Right renal pelvis (tissue), 4 donors: ENCODE results near the gene IL1RAP. TPM values are rescaled to one million over a fixed set of nuclear protein-coding genes. Genes with fewer than 3 reads are reported as not detected.
A peak's percentile ranks its signal among the peaks of the same experiment; 100 is the strongest.

Experiments used
- DNase-seq, 4 donors: peaks; one replicate each; pipeline ENCODE4 v3.0.0-alpha.2; 2013; ENCODE audit warnings: low read depth in 4 of 4, low spot score in 3 of 4, missing footprints in 1 of 4
- polyA plus RNA-seq, 4 donors: library from polyadenylated mRNA; unstranded; fragments of 120-200 nt; gene quantifications; one replicate each; pipeline ENCODE4 v1.2.1, GENCODE V29; 2013; ENCODE audit not compliant: insufficient read length in 4 of 4

Gene IL1RAP
- polyA plus RNA-seq, 4 donors: 15.3 to 30.4 (median 25.1) TPM

DNA sequence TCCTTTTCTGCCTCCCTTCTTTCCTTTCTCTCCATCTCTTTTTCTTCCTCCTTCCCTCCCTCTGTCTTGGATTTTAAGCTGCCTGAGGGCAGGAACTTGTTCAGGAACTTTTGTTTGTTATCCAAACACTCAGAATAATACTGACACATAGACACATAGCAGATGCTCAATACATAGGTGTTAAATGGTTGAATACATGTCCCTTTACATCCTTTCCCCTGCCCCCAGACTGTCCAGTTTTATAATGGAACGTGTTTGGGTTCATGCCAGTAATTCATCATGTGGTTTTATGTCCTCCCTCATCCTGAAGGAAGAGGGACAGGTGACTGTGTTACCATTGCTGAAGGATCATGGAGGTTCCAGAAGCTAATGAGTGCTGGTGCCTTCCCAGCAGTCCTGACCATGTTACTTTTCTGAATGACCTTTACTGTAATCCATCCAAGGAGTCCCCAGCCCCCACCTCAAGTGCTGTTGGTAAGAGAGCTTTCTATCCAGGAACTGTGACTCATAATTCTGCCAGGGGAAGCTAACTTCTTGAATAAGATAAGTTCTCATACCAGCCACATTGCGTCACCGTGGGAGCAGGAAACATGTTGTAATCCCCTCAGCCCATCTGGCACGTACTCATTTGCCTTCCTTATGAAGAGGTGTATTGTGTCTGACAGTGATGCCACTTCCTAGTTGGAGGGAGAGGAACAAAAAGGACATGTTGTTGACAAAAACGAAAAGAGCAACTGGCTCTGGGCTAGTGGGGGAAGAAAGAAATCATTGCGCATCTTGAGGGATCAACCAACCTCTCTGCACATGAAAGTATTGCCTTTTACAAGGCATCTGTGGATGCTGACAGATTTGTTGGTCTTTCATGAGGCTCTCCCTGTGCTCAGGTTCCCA is 52.4 kb downstream of the IL1RAP start:
- peak in 1 of 4 donors; percentile 2 for DNase-seq

DNA sequence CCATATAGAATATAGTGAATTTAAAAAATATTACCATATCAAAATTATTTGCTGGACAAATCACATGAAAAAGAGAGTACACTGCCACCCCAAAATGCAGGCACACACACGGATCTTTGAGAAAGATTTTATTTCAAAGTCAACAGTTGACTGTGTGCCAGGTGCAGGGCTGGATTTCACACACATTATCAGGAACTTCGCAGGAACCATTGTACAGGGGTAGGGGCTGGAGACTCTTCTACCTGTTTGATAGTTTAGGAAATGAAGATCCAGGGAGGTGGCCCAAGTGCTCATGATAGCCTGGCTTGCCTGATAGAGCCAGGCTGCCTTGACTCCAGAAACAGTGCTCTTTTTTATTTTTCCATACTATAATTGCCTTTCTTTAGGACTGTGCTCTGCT is 54.2 kb downstream of the IL1RAP start:
- no peak for DNase-seq

DNA sequence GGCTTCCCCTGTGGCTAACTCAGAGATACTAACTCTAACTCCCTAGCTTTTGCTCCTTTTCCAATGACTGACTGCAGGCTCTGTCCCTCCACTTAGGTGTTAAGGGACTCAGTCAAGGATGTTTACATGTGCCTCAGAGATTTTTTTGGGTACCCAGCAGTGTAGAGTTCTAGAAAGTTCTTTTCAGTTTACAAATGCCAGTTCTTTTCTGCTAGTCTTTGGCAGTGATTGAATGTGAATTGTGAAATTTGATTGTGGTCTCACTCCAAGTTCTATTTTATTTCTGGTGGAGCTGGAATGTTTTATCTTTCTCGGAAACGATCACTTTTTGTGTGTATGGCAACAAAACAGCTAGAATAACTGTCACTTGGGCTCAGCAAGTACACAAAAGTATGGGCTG is 60.6 kb downstream of the IL1RAP start:
- no peak for DNase-seq

DNA sequence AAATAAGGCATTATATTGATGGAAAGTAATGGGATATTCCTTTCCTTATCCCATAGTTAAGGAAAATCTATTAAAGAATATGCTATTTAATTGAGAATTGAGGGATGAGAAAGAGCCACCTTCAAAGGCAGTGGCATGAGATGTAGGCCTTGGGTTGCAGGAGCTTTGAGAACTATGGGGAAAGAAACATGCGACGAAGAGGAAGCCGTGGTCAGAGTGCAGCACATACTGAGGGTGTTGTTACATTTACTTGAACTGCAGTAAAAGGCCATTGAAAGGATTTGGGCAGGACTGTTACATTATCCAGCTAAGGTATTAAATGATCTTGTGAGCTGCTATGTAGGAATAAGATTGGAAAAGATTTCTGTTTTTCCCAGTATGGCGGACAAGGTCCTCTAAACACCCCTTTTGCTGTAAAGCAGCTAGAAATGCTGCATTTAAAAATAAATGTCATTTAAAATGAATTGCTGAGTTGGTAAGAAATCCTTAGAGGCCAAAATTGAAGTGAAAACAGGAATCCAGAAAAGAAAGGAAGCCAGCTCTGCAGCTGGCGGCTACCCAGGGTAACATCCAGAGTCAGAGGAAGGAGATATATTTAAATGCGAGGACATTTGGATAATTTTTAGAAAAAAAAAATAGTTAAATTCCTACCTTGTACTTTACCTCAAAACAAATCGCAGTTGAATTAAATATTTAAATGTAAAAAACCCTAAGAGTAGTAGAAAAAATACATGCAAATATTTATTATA is 61.7 kb downstream of the IL1RAP start:
- DNase-seq: no peak

DNA sequence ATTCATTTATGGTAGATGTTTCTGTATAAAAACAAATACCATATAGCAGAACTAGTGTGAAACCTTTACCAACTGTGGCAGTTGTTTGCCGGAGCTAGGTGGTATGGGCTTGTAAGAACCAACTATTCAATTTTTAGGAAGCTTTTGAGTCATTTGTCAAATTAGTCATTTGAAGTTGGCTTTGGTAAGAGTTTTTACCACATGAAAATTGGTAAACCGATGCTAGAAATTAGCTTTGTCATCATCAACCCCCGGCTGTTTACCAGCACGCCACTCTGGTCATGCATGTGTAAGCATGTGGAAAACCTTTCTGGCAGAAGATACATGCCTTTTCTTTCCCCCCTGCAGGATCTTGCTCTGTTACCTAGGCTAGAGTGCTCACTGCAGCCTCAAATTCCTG is 63.3 kb downstream of the IL1RAP start:
- no peak for DNase-seq

DNA sequence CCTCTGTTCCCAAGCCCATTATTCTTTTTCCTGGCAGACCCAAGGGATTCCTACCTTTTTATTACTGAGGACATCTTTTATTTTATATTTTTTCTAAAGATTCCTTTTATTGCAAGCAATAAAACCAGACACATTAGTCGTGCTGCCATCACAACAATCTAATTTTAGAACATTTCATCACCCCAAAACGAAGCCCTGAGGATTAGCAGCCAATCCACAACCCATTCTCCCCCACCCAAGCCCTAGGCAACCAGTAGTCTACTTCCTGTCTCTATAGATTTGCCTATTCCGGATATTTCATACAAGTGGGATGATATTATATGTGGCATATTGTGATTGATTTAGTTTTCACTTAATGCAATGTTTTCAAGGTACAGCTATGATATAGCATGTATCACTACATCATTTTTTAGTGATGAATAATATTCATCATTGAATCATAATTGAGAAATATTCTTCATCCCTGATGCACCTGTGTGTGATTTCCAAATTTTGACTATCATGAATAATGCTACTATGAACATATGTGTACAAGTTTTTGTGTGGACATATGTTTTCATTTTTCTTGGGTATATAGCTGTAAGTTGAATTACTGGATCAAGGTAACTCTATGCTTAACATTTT is 65.7 kb downstream of the IL1RAP start:
- no peak for DNase-seq

DNA sequence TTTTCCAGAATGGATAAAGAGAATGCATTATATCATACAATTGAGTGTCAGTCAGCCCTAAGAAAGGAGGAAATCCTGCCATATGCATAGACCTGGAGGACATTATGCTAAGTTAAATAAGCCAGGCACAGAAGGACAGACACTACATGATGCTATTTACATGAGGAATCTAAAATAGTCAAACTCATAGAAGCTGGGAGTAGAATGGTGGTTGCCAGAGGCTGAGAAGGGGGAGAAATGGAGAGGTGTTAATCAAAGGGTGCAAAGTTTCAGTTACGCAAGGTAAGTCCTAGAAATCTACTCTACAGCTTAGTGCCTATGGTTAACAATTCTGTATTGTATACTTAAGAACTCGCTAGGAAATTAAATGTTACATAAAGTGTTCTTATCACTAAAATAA is 66.5 kb downstream of the IL1RAP start:
- no peak for DNase-seq

DNA sequence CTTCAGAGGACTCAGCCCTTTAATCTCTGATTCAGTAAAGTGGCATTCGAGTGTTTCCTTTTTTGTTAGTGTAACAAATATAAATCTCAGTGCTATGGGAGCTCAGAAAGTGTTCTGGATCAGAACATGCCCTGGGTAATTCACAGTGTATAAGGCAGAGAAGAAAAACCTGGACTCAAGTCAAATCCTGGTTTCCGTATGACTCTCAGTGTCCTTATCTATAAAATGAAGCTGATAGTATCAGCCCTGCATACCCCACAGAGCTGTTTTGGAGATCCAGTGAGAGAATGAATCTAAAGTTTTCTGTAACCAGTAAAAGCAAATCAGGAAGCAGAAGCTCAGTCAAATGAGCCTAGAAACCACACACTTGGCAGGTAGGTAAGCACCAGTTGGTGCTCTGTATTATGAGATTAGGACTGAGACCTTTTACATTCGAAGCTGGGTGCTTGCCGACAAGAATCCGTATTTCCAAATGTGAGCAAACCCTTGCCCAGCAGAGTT is 67.2 kb downstream of the IL1RAP start:
- no peak for DNase-seq

DNA sequence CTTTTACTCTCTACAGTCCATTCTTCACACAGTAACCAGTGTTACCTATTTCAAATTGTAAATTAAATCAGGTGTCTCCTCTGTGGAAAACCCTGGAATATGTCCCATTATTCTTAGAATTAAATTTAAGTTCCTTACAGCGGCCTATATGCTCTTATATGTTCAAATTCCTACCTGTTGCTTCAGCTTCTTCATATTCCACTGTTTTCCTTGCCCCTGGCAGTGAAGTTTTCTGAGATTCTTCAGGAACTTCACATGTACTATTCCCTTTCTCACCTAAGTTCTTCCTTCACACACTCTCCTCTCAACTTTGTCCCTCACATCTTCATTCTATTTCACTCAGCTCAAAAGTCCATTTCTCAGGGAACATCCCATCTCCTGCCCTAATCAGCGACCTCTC is 68.8 kb downstream of the IL1RAP start:
- no peak for DNase-seq

DNA sequence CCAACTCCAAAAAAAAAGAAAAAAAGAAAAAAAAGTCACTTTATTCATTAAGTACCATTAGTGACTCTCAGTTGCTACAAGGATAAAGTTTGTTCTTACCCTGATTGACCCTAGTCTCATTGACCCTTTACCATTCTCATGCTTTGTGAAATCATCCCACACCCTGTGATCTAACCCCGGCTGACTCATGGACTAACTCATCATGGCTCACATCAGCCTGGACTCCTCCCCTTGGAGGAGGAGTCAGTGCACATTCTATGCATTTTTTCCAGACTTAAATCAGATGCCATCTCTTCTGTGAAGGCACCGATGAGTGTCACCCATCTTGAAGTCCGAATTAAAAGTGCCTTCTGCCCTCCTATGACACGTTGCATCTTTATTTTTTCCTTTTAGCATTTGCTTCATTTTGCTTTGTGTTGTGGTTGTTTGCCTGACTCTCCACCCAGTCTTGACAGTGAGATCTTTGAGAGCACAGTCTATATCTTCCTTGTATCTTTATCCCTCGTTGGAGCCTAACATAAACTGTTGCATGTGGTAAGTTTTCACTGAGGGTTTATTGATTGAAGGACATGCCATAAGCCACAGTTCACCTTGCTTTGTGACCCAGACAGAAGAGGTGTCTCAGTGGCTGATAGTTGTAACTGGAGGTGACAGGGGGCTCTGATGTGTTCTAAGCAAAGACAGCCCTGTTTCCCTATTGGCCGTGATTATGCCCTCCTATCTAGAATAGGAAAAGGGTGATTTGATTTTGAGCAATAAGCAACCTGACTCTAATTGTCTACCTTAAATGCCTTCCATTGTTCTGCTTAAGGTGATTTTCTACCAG is 72.1 kb downstream of the IL1RAP start:
- DNase-seq: no peak

DNA sequence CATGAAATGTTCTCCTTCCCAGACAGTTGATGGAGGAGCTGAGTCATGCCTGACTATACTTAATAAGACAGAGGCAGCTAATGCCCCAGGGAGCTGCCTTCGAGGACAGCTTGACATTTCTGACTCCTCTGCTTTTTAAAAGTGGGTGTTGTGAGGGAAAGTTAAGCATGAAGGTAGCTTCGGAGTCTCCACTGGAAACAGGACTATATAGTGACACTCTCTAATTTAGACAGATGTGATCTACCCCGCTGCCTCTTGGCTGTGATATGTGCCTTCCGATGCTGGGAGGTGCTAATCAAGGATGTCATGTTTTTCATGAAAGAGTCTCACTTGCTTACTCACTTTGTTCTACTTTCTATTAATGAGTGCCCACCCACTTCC is 72.7 kb downstream of the IL1RAP start:
- DNase-seq: no peak

DNA sequence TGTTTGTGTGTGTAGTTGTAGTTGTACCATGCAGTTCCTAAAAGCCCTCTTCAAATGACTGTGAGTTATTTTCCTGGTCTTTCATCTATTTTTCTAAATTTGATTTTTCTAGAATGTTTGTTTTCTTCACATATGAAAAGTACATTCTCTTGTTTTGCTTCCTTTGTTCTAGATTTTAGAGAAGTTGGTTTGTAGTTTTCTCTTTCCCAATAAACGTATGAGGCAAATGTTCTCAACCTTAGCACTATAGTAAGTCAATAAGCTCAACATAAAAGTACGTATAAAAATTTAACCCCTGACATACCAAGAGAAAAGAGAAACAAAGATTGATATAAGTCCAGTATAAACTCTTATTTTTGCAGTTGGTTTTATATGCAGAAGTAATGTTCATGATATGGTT is 74.7 kb downstream of the IL1RAP start:
- no peak for DNase-seq

DNA sequence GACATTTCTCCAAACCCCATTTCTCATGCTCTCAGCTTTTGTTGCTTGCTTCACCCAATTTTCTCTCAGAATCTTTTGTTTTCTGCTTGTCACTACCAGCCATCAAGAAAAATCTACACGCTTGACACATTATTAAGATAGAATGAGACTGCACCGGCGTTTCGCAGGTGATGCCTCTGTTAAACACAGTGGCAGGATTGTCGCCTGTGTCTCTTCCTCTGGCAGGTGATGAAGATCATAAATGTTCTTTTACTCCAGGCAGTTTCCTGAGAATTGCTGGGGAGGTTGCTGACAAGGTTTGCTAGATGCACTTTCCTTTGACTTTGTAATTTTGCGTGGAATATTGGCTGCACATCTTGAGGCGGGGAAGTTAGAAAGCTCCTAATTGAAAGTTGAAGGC is 75.4 kb downstream of the IL1RAP start:
- no peak for DNase-seq

DNA sequence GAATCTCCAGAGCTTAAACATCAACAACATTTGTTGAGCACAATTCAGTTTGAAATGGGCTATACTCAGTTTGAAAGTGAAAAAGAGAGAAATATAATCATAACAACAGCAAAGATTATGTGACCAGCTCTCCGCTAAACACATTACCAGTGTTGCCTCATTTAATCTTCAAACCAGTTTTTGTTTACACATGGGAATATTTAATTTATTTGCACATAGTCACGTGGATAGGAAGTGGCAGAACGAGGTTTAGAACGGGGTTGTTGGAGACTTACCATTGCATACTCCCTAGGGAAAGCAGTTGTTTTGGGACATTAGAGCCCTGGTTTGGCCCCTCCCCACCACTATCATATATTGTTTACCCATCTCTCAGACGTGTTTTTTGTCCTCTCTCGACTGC is 77.2 kb downstream of the IL1RAP start:
- no peak for DNase-seq

DNA sequence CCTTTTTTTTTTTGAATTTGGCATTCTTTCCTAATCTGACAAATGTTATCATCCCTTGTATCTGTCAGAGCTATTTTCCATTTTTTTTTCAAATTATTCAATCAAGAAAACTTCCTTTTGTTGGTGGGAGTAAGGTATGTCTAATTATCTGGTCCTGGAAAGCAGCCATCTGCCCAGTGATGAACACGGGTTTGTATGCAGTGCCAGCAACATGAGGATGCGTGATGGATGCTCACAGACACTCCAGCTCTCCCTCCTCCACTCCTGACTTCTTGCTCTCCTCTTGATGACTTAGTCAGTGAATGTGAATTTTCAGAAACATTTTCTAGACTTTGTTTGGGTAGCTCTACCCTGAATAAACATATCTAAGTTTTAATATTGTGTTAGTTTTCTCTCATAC is 79.2 kb downstream of the IL1RAP start:
- no peak for DNase-seq

DNA sequence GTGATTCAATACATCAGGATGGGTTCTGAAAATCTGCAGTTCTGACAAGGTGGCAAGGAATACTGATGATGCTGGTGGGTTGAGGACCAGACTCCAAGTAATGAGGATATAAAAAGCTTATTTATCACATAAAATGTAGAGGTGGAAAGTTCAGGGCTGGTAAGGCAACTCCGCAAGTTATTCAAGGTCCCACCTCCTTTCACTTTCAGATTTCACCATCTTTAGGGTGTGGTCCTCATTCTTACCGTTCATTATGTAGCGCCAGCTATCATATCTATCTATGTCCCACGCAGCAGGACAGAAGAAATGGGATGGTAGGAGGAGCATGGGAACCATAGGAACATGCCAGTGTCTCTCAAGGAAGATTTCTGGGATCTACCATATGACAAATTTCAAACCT is 80.3 kb downstream of the IL1RAP start:
- DNase-seq: no peak

DNA sequence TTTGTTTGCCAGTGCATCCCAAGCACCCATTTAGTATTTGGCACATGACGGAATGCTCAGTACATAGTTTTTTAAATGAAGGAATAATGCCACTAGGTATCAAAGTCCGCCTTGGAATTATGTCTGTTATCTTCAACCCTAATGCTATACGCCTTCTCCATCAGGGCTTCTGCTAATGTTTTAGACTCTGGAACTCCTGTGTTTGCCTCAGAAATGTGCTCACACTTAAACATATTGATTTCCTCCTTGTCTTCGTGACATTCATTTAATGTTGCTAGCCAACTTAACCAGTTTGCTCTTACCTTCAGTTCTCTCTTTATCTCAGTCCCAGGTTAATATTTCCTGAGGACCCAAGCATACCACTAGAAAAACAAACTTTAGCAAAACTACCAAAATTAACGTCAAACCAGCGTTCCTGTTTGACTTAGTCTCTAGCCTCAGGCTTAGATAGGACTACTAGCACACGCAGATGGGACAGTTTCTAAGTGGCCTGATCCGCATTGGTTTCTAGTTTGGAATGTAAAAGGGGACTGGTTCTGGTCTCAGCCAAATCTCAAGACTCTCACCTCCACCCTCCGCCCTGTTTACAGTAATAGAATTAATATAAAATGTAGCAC is 81.4 kb downstream of the IL1RAP start:
- no peak for DNase-seq

DNA sequence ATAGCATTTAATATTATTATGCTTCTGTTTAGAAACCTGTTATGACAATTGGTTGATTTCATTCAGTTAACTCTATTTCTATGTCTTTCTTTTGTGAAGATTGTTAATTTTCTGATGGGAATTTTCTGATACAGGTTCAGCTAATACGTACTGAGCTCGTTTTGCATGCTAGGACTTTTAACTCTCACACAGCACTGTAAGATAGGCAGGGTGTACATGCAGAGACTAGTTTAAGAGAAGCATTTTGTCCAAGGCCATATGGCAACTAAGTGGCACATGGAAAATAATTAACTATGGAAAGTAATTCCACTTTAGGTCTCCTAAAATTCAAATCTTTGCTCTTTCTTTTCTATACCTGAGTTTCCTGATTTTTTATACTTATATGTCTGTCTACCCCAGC is 81.9 kb downstream of the IL1RAP start:
- no peak for DNase-seq

DNA sequence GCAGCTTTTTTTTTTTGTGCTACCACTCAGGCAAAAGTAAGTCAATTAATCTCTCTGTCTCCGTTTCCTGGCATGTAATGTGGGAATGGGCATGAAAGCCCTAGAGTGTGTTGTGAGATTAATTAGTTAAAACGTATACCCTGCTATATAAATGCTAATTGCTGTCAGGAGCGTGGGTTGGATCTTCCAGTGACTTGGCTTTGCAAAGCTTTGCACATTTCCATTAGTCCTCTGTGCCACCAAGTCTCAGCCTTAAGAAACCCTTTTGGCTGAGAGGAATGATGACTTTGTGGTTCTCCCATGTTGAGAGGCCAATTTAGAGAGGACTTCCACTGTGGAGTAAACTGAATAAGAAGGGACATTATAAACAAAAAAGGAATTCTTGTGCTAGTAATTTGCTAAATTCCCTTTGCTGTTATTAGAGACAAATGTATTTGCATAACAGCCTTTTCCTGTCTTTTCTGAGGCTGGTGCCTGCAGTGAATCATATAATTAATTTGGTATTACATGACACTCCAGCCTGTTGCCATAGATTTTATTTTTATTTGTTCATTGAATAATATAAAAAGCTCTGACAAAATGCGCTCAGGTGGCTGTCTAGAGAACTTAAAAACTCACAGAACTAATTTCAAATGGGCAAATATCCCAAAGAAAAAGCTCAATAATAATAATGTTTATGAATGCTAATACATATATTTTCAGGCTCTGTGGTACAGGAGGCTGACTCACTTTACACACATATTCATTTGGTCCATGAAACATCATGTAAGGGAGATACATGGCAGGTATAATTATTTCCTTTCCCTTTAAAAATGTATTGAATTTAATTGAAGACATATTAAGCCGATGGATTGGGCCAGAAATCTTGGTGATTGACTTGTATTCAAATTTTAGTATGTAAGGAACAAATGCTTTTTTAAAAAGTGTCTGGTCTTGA is 82.7 kb downstream of the IL1RAP start:
- DNase-seq: no peak
